Mesendoderm (in vitro differentiated cells): ENCODE data around the gene LIPJ.

Source experiments
- DNase-seq: peaks from one replicate; pipeline ENCODE4 v3.0.0; 2013
- H2AK5ac ChIP-seq: 2 replicates; pipeline ENCODE4 v1.6.1; 2013; ENCODE audit warnings: low read length, inconsistent platforms
- H2BK120ac ChIP-seq: 2 replicates; pipeline ENCODE4 v1.6.1; 2013; ENCODE audit warnings: low read depth, mild to moderate bottlenecking, low read length, moderate library complexity, mixed read lengths
- H2BK15ac ChIP-seq: replicated peaks from 2 replicates; pipeline ENCODE4 v1.6.1; 2013; ENCODE audit warnings: low read depth, mild to moderate bottlenecking, moderate library complexity
- H2BK5ac ChIP-seq: 2 replicates; pipeline ENCODE4 v1.6.1; 2013; ENCODE audit warnings: low read length, inconsistent platforms
- H3K18ac ChIP-seq: 2 replicates; pipeline ENCODE4 v1.6.1; 2013; ENCODE audit warnings: mild to moderate bottlenecking, low read length, mixed read lengths
- H3K23ac ChIP-seq: one replicate; pipeline ENCODE4 v1.6.1; 2013; ENCODE audit warnings: low read length
- H3K27ac ChIP-seq: 2 replicates; pipeline ENCODE4 v1.5.1; 2013; ENCODE audit warnings: low read depth, mild to moderate bottlenecking, inconsistent platforms, low read length, moderate library complexity
- H3K27me3 ChIP-seq: 2 replicates; pipeline ENCODE4 v1.6.1; 2013; ENCODE audit warnings: low read length, control low read depth, mild to moderate bottlenecking, inconsistent platforms; ENCODE audit not compliant: insufficient read depth, poor library complexity
- H3K36me3 ChIP-seq: 2 replicates; pipeline ENCODE4 v1.6.1; 2013; ENCODE audit warnings: low read length, inconsistent platforms; ENCODE audit not compliant: control insufficient read depth, insufficient read depth
- H3K4ac ChIP-seq: one replicate; pipeline ENCODE4 v1.6.1; 2013; ENCODE audit warnings: low read depth, mild to moderate bottlenecking, low read length, moderate library complexity
- H3K4me1 ChIP-seq: 2 replicates; pipeline ENCODE4 v1.6.1; 2013; ENCODE audit warnings: low read depth, low read length, inconsistent platforms; ENCODE audit not compliant: control insufficient read depth
- H3K4me2 ChIP-seq: 2 replicates; pipeline ENCODE4 v1.6.1; 2013; ENCODE audit warnings: low read length
- H3K4me3 ChIP-seq: 2 replicates; pipeline ENCODE4 v1.5.1; 2013; ENCODE audit warnings: mild to moderate bottlenecking, low read length
- H3K56ac ChIP-seq: one replicate; pipeline ENCODE4 v1.6.1; 2013; ENCODE audit warnings: low read length
- H3K79me1 ChIP-seq: 2 replicates; pipeline ENCODE4 v1.6.1; 2013; ENCODE audit warnings: low read length, inconsistent platforms
- H3K79me2 ChIP-seq: 2 replicates; pipeline ENCODE4 v1.6.1; 2013; ENCODE audit warnings: mild to moderate bottlenecking, low read length; ENCODE audit not compliant: control insufficient read depth, insufficient read depth
- H3K9ac ChIP-seq: 2 replicates; pipeline ENCODE4 v1.6.1; 2013; ENCODE audit warnings: low read length, inconsistent platforms
- H4K5ac ChIP-seq: one replicate; pipeline ENCODE4 v1.6.1; 2013; ENCODE audit warnings: low read length
- H4K8ac ChIP-seq: one replicate; pipeline ENCODE4 v1.6.1; 2013; ENCODE audit warnings: low read depth, mild to moderate bottlenecking, control low read depth, low read length, moderate library complexity
- WGBS: extraction: QIAGEN DNeasy Blood & Tissue Kit; methylation state at CpG from one replicate; pipeline ENCODE4 v1.1.7; 2013; ENCODE audit warnings: low lambda C conversion rate, missing lambda C conversion rate; ENCODE audit not compliant: insufficient coverage; ENCODE audit errors: extremely low coverage; 5-methylcytosine and 5-hydroxymethylcytosine counted together

Gene LIPJ

GRCh38 chr10:88618496-88618895 lies 31.9 kb downstream of the LIPJ start:
- Histone ChIP-seq H3K18ac (no peak overlapping the region), H3K4ac (no peak overlapping the region), H3K4me3 (no peak overlapping the region), H3K79me2 (no peaks in the 10 kb centered on the region), H3K56ac (no peak overlapping the region), H4K5ac (no peak overlapping the region), H2BK15ac (no peak overlapping the region), H2BK5ac (no peak overlapping the region), H3K4me1 (no peaks in the 10 kb centered on the region), H3K36me3 (no peaks in the 10 kb centered on the region), H3K23ac (no peak overlapping the region), H3K27ac (no peak overlapping the region), H2BK120ac (no peak overlapping the region), H3K9ac (no peak overlapping the region), H2AK5ac (no peak overlapping the region), H4K8ac (no peak overlapping the region), H3K79me1 (no peaks in the 10 kb centered on the region), H3K27me3 (no peaks in the 10 kb centered on the region), H3K4me2 (no peak overlapping the region)
- DNase-seq = no peak
- no CpG with 5 or more reads among the region's 1 CpG for WGBS

GRCh38 chr10:88620441-88620840 lies 33.9 kb downstream of the LIPJ start:
- Histone ChIP-seq H3K4me2 (no peak overlapping the region), H2BK15ac (no peak overlapping the region), H3K4me3 (no peak overlapping the region), H2BK120ac (no peak overlapping the region), H4K5ac (no peak overlapping the region), H3K27ac (no peak overlapping the region), H4K8ac (no peak overlapping the region), H3K56ac (no peak overlapping the region), H3K79me1 (no peaks in the 10 kb centered on the region), H3K9ac (no peak overlapping the region), H3K23ac (no peak overlapping the region), H3K79me2 (no peaks in the 10 kb centered on the region), H3K27me3 (no peaks in the 10 kb centered on the region), H3K4me1 (no peaks in the 10 kb centered on the region), H2AK5ac (no peak overlapping the region), H3K4ac (no peak overlapping the region), H3K18ac (no peak overlapping the region), H3K36me3 (no peaks in the 10 kb centered on the region), H2BK5ac (no peak overlapping the region)
- WGBS = no CpG with 5 or more reads among the region's 1 CpG
- DNase-seq = no peak

- H2AK5ac ChIP-seq = no peak overlapping the region
- H3K23ac ChIP-seq = no peak overlapping the region
- H3K27me3 ChIP-seq = no peaks in the 10 kb centered on the region
- no peak overlapping the region for H4K8ac ChIP-seq
- H2BK15ac ChIP-seq = no peak overlapping the region
- no CpG with 5 or more reads among the region's 2 CpGs for WGBS
- no peak overlapping the region for H3K9ac ChIP-seq
- H3K27ac ChIP-seq = no peak overlapping the region
- H3K79me1 ChIP-seq = no peaks in the 10 kb centered on the region
- H2BK120ac ChIP-seq = no peak overlapping the region
- no peak overlapping the region for H3K4me2 ChIP-seq
- H3K56ac ChIP-seq = no peak overlapping the region
- H3K4me1 ChIP-seq = no peaks in the 10 kb centered on the region
- H3K4me3 ChIP-seq = no peak overlapping the region
- no peak overlapping the region for H3K18ac ChIP-seq
- DNase-seq = no peak
- no peaks in the 10 kb centered on the region for H3K36me3 ChIP-seq
- H3K79me2 ChIP-seq = no peaks in the 10 kb centered on the region
- H3K4ac ChIP-seq = no peak overlapping the region
- no peak overlapping the region for H2BK5ac ChIP-seq
- no peak overlapping the region for H4K5ac ChIP-seq
These were observed 37.3 kb downstream of the LIPJ start for GRCh38 chr10:88623835-88624234.

GRCh38 chr10:88624840-88625239 lies 38.3 kb downstream of the LIPJ start:
- Histone ChIP-seq H3K23ac (no peak overlapping the region), H3K27me3 (no peaks in the 10 kb centered on the region), H3K4me1 (no peaks in the 10 kb centered on the region), H2BK5ac (no peak overlapping the region), H3K27ac (no peak overlapping the region), H3K79me1 (no peaks in the 10 kb centered on the region), H3K4me2 (no peak overlapping the region), H3K56ac (no peak overlapping the region), H2BK120ac (no peak overlapping the region), H3K9ac (no peak overlapping the region), H3K79me2 (no peaks in the 10 kb centered on the region), H2AK5ac (no peak overlapping the region), H2BK15ac (no peak overlapping the region), H3K4me3 (no peak overlapping the region), H3K4ac (no peak overlapping the region), H3K36me3 (no peaks in the 10 kb centered on the region), H4K8ac (no peak overlapping the region), H3K18ac (no peak overlapping the region), H4K5ac (no peak overlapping the region)
- no peak for DNase-seq

- Histone ChIP-seq H3K4ac (no peak overlapping the region), H3K36me3 (no peaks in the 10 kb centered on the region), H3K56ac (no peak overlapping the region), H4K5ac (no peak overlapping the region), H3K27ac (no peak overlapping the region), H3K4me2 (no peak overlapping the region), H2BK120ac (no peak overlapping the region), H3K4me3 (no peak overlapping the region), H3K18ac (no peak overlapping the region), H3K79me2 (no peaks in the 10 kb centered on the region), H3K27me3 (no peaks in the 10 kb centered on the region), H3K79me1 (no peaks in the 10 kb centered on the region), H2BK15ac (no peak overlapping the region), H2BK5ac (no peak overlapping the region), H2AK5ac (no peak overlapping the region), H3K23ac (no peak overlapping the region), H3K4me1 (no peaks in the 10 kb centered on the region), H4K8ac (no peak overlapping the region), H3K9ac (no peak overlapping the region)
- WGBS = no CpG with 5 or more reads among the region's 2 CpGs
- no peak for DNase-seq
These were observed 53.6 kb downstream of the LIPJ start for GRCh38 chr10:88640186-88640585.

- H3K4ac ChIP-seq = no peak overlapping the region
These were observed 55.6 kb downstream of the LIPJ start for GRCh38 chr10:88642209-88642608.

More at GRCh38 chr10:88642209-88642608, 55.6 kb downstream of the LIPJ start:
- Histone ChIP-seq H3K79me1 (no peaks in the 10 kb centered on the region), H3K9ac (no peak overlapping the region), H3K18ac (no peak overlapping the region), H3K27me3 (no peaks in the 10 kb centered on the region), H3K4me3 (no peak overlapping the region), H2BK5ac (no peak overlapping the region), H3K36me3 (no peaks in the 10 kb centered on the region), H3K56ac (no peak overlapping the region), H3K23ac (no peak overlapping the region), H2BK120ac (no peak overlapping the region), H4K8ac (no peak overlapping the region), H3K79me2 (no peaks in the 10 kb centered on the region), H3K4me2 (no peak overlapping the region), H4K5ac (no peak overlapping the region), H3K27ac (no peak overlapping the region), H3K4me1 (no peaks in the 10 kb centered on the region), H2BK15ac (no peak overlapping the region), H2AK5ac (no peak overlapping the region)
- WGBS = no CpG with 5 or more reads among the region's 6 CpGs
- DNase-seq = no peak
